GM12874 (cell line): ENCODE data around the gene DLGAP4.

Experiments used
- TF ChIP-seq, protein P1 (sequence below): IDR thresholded peaks from 2 replicates; pipeline ENCODE4 v1.5.1; 2011; ENCODE audit warnings: low read depth, mild to moderate bottlenecking, control low read depth, low read length, moderate library complexity; ENCODE audit not compliant: insufficient read depth

The DLGAP4 gene

DNA sequence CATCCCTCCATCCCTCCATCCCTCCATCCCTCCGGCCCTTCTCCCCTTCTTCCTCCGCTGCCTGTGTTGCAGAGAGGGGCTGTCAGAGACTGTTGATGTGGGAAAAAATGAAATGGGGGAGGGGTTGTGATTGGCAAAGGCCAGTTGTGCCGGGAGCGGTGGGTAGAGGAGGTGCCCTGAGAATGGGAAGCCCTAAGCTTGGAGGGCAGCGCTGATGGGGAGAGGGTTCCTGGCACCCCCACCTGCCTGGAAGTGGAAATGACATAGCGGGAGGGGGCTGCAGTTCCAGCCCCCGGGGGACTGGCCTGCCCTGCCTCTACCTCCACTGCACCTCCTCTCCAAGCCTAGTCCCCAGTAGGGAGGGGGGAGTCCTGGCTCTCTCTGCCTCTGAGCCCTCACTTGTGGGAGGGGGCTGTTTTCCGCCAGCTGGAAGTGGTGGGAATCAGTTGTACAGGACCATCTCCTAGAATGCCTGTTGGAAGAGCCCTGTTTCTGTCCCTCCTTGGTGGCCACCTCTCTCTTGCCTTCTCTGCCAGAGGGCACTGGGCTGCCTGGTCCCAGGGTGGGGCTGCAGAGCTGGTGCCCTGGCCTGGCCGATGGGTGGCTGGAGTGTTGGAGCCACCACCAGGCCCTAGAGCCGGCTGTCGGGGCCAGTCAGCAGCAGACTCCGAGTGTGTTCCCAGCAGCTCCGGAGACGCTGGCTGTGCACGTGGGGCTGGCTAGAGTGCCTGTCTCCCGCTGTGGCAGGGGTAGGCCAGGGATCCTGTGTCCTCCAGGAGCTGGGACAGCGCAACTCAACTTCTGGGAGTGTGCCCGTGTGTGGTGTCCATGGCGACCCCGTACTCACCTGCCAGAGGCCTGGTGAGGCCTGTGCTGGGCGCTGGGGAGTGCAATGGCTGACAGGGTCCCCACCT lies 1.5 kb downstream of the DLGAP4 start:
- TF ChIP-seq, protein P1, sequence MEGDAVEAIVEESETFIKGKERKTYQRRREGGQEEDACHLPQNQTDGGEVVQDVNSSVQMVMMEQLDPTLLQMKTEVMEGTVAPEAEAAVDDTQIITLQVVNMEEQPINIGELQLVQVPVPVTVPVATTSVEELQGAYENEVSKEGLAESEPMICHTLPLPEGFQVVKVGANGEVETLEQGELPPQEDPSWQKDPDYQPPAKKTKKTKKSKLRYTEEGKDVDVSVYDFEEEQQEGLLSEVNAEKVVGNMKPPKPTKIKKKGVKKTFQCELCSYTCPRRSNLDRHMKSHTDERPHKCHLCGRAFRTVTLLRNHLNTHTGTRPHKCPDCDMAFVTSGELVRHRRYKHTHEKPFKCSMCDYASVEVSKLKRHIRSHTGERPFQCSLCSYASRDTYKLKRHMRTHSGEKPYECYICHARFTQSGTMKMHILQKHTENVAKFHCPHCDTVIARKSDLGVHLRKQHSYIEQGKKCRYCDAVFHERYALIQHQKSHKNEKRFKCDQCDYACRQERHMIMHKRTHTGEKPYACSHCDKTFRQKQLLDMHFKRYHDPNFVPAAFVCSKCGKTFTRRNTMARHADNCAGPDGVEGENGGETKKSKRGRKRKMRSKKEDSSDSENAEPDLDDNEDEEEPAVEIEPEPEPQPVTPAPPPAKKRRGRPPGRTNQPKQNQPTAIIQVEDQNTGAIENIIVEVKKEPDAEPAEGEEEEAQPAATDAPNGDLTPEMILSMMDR, result no peak

DNA sequence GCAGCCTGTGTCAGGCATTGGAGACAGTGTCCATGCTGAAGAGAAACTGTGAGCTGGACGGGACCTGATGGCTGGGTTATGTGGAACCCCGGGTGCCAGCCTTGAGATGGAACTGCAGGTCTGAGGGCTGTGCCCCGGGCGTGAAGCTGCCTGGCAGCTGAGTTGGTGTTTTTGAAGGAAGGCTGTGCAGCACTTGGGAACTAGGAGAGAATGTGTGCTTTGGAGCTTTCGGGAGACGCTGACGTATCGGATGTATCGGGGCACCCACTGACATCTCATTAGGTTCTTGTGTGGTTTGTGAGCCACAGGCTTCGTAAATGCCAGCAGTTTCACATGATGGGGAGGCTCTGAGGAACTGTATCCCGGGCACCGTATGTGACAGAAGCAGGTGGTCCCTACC lies 2.2 kb downstream of the DLGAP4 start:
- TF ChIP-seq, protein P1, result no peak

DNA sequence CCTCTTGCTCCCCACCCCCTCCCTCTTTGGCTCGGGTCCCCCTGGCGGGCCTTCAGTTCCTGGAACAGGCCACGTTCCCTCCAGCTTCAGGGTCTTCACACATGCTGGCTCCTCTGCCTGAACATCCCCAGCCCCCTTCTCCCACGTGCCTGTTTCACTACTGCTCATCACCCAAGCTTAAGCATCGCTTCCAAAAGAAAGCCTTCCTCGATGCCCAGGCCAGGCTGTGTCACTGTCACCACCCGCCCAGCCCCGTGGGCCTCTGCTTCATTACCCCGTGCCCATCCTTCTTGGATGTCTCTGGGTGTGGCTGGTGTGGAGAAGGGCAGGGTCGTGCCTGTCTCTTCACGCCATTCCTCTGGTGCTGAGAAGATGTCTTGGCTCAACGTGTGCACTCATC lies 2.8 kb downstream of the DLGAP4 start:
- TF ChIP-seq, protein P1, result no peak

DNA sequence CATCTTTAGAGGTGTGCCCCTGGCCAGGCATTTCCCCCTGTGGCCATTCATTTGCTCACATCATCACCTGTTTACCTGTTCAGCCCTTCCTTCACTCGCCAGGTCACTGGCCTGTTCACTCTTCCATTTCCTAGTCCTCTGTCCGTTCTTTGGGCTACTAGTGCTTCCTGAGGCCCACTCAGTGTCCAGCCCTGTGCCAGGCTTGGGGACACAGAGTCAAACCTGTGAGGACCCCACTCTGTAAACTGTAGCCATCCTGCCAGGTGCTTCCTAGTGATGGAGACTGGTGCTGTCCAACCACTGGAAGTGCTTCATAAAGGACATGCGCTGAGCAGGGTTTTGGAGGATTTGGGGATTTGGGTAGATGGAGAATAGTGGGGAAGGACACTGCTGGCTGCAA lies 3.5 kb downstream of the DLGAP4 start:
- TF ChIP-seq, protein P1, result no peak

DNA sequence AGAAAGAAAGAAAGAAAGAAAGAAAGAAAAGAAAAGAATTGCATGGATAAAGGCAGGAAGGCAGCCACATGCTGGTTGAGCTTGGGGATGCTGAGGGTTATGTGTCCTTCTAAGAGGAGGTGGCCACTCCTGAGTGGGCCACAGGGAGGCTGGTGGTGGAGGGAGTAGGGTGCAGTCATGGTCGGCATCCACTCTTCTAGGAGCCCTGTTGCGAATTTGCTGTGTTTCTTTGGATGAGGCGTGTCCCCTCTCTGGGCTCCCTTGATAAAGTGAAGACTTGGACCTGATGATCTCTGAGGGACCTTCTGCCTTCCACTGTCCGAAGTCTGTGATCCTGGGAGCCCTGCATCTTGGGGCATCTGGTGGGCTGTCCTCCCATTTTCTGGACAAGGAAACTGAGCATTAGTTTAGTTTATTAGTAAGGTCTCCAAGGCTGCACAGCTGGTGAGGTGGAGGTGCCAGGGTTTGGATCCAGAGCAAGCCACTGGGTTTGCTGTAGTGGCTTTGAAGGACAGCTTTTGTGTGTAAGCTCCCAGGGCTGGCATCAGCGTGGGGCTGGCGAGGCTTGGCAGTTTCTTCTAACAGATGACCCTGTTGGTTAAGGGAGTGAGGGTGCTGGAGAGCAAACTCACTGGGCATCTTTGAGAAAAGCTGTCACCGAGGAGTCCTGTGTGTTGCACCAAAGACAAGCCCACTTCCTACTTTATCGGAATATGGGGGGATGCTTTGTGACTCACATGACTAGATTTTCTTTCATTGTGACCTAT lies 4.3 kb downstream of the DLGAP4 start:
- TF ChIP-seq, protein P1, result no peak

DNA sequence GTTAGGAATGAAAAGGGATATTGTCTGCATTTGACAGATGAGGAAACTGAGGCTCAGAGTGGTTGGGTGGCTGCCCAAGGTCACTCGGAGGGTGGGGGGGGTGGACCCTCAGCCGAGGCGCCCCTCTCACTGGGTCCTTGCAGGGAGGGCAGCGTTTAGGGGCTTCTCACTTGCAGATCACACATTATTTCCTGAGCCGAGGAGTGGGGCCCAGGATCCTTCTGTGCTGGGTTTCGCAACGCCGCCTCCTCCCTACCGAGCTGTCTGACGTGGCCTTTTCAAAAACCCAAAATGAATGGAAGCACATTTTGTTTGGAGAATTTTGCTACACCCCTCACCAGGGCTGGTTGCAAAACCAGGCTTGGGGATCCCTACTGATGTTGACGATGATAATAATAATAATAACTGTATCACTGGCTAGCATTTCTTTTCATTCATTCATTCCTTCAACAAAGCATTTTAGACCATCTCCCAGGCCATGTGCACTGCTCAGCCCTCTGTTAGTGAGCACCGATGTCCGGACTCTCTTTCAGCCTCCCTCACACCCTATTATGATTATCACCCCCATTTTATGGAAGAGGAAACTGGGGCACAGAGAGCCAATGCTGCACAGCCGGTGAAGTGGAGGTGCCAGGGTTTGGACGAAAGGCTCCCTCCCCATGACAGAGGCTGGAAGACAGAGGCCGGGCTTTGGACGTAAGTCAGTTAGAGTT lies 5.2 kb downstream of the DLGAP4 start:
- TF ChIP-seq, protein P1, result no peak
